C4-2B (cell line): ENCODE results near the gene INSL4.

Source experiments
- ZFX ChIP-seq: fragments of 450-650 bp; IDR thresholded peaks from 2 replicates; pipeline ENCODE4 v1.6.1; 2017
- TF ChIP-seq, protein P1 (sequence below): fragments of 450-650 bp; conservative IDR thresholded peaks from 2 replicates; pipeline ENCODE4 v1.5.1; 2017; ENCODE audit warnings: mild to moderate bottlenecking

DNA sequence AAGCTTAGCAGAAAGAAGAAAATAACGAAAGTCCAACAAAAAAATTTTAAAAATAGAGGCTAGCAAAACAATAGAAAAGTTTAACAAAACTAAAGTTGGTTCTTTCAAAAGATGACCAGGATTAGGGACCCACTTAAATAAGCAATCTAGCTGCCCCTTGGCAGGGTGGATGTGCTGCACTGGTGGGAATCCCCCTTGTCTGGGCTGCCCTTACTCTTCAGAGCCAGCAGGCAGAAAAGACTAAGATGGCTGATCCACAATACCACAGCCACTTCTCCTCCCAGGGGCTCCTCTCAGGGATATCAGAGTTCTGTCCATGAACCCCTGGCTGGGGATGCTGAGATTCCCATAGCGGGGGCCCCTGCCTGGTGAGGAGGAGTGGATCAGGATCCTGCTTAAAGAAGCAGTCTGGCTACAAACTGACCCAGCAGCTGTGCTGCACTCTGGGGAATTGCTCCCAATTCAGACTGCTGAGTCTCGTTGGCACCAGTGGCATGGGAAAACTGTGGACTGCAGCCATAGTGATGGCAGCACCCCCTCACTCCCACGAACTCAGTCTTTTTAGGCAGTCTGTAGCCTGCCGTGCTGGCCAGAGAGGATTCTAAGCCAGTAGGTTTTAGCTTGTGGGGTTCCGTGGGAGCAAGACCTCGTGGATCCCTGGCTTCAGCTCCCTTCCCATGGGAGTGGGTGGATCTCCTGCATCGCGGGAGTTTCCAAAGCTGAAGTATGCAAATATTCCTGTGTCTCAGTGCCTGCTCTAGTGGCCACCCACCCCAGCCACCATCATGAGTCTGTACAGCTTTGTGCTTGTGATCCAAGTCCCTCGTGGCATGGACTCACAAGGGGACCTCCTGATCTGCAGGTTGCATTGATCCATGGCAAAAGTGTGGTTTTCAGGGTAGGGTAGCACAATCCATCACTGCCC, 42.9 kb upstream of the INSL4 start:
- TF ChIP-seq, protein P1, sequence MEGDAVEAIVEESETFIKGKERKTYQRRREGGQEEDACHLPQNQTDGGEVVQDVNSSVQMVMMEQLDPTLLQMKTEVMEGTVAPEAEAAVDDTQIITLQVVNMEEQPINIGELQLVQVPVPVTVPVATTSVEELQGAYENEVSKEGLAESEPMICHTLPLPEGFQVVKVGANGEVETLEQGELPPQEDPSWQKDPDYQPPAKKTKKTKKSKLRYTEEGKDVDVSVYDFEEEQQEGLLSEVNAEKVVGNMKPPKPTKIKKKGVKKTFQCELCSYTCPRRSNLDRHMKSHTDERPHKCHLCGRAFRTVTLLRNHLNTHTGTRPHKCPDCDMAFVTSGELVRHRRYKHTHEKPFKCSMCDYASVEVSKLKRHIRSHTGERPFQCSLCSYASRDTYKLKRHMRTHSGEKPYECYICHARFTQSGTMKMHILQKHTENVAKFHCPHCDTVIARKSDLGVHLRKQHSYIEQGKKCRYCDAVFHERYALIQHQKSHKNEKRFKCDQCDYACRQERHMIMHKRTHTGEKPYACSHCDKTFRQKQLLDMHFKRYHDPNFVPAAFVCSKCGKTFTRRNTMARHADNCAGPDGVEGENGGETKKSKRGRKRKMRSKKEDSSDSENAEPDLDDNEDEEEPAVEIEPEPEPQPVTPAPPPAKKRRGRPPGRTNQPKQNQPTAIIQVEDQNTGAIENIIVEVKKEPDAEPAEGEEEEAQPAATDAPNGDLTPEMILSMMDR: no peak
- TF ChIP-seq ZFX: no peak
